IPS-NIHi7 (cell line): ENCODE data around the gene CMIP.
"Not testable (repeated sequence)": the region's sequence is repeated elsewhere in the genome, so short reads cannot be mapped to it uniquely, and the experiment has no call there.

Source experiments
- DNase-seq: peaks from one replicate; pipeline ENCODE4 v3.0.0; 2012; ENCODE audit warnings: mixed read lengths; ENCODE audit errors: extremely low spot score

CMIP gene

DNA sequence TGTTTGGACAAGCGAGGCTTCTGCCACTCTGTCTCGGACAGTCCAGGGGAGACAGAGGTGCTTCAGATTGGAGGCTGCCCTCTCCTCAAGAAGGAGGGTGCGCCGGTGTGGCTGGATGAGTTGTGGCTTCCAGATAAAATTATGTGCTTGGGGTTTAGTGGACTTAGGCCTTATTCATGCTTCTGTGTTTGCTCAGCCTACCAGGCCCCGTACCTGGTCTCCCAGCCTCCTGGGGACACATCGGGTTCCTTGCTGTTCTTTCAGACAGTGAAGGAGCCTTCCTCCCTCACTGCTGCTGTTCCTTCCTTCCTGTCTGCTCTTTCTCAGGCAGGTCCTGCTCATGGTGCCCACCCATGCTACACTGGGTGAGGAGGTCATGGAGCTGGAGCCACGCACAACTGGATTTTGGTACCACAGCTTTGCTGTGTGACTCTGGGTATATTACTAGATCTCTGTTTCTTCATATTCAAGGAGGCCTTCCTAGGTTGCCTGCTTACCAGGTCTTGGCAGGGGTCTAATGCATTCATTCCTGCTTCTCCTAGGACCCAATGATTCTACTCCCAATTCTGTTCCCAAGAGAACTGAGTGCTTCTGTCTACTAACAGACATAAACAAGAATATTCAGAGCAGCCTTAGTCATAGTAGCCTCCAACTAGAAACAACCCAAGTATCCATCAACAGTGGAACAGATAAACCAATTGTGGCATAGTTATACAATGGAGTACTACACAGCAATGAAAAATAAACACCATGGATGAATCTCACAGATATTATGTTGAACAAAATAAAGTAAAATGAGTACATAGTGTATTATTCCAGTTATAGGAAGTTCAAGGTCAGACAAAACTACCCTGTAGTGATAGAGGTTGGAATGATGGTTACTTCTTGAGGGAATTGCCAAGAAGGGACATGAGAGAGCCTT, 121.7 kb downstream of the CMIP start:
- DNase-seq, result no peak

- no peak for DNase-seq
These were observed 122.5 kb downstream of the CMIP start for GRCh38 chr16:81567087-81567486.

DNA sequence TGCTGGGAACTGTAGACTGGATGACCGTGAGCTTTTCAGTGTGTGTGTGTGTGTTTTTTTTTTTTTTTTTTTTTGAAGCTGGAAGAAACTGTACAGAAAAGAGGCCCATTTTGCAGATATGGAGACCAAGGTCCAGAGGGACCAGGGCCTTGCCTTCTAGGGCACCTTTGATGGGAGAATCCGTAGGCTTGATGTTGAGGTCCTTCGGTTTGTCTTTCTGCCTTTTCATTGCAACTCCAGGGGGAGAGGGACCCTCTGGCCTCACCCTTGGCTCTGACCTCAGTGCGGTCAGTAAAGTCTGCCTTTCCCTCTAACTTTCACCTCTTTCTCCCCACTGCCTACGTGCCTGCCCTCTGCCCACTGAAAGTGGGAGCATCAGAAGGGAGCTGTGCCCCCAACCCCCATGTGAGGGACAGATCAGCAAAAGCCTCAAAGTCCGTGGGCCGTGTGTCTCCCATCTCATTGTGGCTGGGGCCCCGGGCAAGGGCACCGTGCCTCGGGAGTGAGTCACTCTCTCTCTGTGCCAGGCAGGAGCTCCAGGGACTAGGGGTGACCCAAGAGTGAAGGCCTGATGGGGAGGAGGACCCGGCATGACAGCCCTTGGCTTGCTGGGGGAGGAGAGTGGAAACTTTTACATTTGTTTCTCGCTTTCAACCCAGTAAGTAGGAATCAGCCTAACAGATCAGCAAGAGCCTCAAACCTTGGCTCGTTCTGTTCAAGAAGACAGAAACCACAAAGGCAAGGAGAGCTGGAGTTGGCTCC, 123.6 kb downstream of the CMIP start:
- DNase-seq, result no peak

- no peak for DNase-seq
These were observed 124.1 kb downstream of the CMIP start for GRCh38 chr16:81568749-81569087.

- DNase-seq, result no peak
These were observed 124.9 kb downstream of the CMIP start for GRCh38 chr16:81569361-81570034.

GRCh38 chr16:81570151-81570846, 125.7 kb downstream of the CMIP start:
- no peak for DNase-seq

- no peak for DNase-seq
These were observed 126.6 kb downstream of the CMIP start for GRCh38 chr16:81571175-81571574.

DNA sequence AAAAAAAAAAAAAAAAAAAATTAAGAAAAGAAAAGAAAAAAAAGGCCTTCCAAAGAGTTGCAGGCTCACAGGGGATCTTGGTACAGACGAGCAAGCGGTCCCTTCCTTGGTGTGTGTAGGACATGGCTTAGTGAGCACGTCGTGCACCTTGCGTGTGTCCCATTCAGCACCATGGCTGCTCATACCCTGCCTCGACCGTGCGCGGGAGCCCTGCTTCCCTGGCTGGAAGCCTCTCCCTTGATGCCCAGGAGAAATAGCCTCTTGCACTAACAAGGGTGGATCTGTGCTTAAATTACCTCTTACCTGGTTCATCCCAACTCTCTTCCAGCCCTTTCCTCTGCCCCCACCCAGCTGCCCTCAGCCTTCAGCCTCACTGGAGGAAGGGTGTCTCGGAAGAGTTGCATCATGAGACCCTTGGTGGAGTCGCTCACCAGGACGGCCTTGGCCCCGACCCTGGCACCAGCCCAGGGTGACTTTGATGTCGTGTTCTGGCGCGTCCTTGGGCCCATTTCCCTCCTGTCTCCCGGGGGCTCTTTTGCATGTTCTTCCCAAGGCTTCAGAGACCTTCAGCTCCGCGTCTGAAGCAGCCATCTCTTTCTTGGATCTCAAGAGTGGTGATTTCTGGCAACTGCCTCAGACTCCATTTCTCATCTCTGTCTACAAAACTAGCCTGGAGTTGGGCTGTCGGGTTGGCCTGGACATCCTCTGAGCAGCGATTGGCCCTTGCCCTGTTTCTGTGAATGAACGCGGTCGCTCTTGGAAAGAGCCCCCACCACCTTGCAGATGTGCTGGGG, 127.2 kb downstream of the CMIP start:
- no peak for DNase-seq

- DNase-seq, result no peak
These were observed 128.0 kb downstream of the CMIP start for GRCh38 chr16:81572386-81573144.

DNA sequence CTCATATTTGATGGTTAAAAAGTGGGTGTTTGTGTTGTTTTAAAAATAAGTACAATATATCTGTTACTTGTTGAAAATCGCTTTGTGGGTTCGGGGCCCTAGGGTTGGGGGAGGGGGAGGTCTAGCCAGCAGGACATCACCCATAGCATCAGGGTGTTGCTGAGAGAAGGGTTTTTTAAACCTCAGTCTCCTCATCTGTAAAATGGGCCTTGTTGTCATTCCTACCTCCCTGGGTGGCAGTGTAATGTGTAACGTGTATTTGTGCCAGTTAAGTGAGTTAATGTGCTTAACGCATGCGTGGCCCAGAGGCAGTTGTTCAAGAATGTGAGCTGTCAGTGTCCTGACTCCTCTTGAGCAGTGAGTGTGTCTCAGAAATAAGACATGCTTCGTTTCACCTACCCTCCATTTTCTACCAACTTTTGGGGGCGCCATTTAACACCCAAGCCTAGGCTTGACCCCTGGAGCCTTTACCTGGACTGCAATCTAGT, 129.0 kb downstream of the CMIP start:
- DNase-seq, result no peak

- no peak for DNase-seq
These were observed 129.6 kb downstream of the CMIP start for GRCh38 chr16:81574168-81574567.

DNA sequence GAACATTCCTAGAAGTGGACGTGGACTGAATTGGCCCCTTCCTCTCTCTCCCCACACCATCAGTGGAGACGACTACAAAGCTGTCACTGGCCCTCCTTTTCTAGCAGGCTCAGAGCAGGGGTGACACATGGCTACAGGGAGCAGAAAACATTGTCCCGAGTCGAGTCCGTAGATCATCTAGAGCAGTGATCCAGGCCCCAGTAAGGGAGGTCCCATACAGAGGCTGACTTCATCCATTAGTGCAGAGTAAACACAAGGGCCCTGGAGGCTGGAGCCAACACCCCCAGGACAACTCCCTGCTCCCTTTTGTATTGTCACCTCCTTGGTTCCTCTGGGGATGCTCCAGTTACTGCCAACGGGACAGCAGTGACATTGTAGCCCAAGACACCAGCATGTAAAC, 130.7 kb downstream of the CMIP start:
- DNase-seq, result no peak

DNA sequence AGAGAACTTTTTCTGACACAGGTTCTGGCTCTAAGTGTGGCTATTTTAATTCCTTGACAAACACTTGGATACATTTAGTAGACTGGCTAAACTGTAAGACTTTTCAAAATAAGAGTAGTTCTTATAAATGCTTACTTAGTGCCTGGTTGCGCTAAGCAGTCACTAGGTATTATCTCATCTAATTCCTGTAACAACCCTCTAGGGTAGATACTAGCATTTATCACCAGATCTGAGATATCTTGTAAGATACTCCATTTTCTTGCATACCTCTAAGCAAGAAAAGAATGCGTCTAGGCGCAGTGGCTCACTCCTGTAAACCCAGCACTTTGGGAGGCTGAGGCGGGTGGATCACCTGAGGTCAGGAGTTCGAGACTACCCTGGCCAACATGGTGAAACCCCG, 131.2 kb downstream of the CMIP start:
- no peak for DNase-seq

GRCh38 chr16:81576696-81577095, 132.1 kb downstream of the CMIP start:
- DNase-seq, result no peak

GRCh38 chr16:81577272-81577671, 132.7 kb downstream of the CMIP start:
- not testable (repeated sequence) for DNase-seq

DNA sequence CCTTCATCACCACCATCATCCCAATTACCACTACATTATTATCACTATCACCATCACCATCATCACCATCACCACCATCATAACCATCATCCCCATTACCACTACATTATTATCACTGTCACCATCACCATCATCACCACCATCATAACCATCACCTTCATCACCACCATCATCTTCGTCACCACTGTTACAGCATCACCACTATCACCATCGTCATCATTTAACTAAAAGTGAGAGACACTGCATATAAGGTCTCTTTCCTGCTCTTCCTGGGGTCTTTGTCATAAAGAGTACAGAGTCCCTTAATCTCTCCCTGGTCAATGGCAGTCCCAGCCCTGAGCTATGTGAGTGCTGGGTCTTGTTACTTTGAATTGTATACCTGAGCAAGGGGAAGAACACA, 133.5 kb downstream of the CMIP start:
- DNase-seq, result no peak

GRCh38 chr16:81578636-81579413, 134.2 kb downstream of the CMIP start:
- no peak for DNase-seq

- no peak for DNase-seq
These were observed 136.5 kb downstream of the CMIP start for GRCh38 chr16:81581107-81581506.
